HEK293 (cell line): ENCODE measurements around the gene ATP10A.

Experiments
- YY1 ChIP-seq: fragments of 450-650 bp; formaldehyde crosslinking; IDR thresholded peaks from 2 replicates; pipeline ENCODE4 v1.5.1; 2018; ENCODE audit warnings: missing biosample characterization, missing genetic modification characterization
- ZNF239 ChIP-seq: fragments of 450-650 bp; formaldehyde crosslinking; IDR thresholded peaks from 2 replicates; pipeline ENCODE4 v1.5.1; 2016; ENCODE audit warnings: missing biosample characterization, missing genetic modification characterization
- ZNF768 ChIP-seq: fragments of 450-650 bp; formaldehyde crosslinking; IDR thresholded peaks from 2 replicates; pipeline ENCODE4 v1.5.1; 2018; ENCODE audit warnings: missing biosample characterization, mild to moderate bottlenecking, missing genetic modification characterization
- ZNF830 ChIP-seq: fragments of 450-650 bp; IDR thresholded peaks from 2 replicates; pipeline ENCODE4 v1.5.0; 2018; ENCODE audit warnings: missing biosample characterization, missing genetic modification characterization, low read depth, mild to moderate bottlenecking, moderate library complexity
- TF ChIP-seq, protein P1 (sequence below): fragments of 450-650 bp; formaldehyde crosslinking; IDR thresholded peaks from 2 replicates; pipeline ENCODE4 v1.5.1; 2016; ENCODE audit warnings: missing biosample characterization, missing genetic modification characterization
- TF ChIP-seq, protein P2 (sequence below): fragments of 450-650 bp; formaldehyde crosslinking; IDR thresholded peaks from 2 replicates; pipeline ENCODE4 v1.5.1; 2017; ENCODE audit warnings: missing biosample characterization, missing genetic modification characterization
- TF ChIP-seq, protein P3 (sequence below): fragments of 450-650 bp; formaldehyde crosslinking; IDR thresholded peaks from 2 replicates; pipeline ENCODE4 v1.5.1; 2016; ENCODE audit warnings: missing biosample characterization, missing genetic modification characterization, borderline replicate concordance

DNA sequence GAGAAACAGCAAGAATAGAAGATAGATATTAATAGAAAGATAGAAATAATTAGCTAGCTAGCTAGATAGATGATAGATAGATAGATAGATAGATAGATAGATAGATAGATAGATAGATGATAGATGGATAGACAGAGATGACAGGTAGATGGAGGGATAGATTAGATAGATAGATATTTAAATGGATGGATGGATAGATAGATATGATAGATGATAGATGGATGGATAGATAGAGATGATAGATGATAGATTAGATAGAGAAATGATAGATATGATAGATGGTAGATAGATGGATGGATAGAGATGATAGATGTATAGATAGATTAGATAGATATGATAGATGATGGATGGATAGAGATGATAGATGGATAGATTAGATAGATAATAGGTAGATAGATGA is 8.3 kb upstream of the ATP10A start:
- TF ChIP-seq ZNF830 (tag by site-specific recombination) (no peak), ZNF768 (tag by site-specific recombination) (no peak), YY1 (tag by site-specific recombination) (no peak), ZNF239 (tag by site-specific recombination) (no peak)
- TF ChIP-seq, protein P1, sequence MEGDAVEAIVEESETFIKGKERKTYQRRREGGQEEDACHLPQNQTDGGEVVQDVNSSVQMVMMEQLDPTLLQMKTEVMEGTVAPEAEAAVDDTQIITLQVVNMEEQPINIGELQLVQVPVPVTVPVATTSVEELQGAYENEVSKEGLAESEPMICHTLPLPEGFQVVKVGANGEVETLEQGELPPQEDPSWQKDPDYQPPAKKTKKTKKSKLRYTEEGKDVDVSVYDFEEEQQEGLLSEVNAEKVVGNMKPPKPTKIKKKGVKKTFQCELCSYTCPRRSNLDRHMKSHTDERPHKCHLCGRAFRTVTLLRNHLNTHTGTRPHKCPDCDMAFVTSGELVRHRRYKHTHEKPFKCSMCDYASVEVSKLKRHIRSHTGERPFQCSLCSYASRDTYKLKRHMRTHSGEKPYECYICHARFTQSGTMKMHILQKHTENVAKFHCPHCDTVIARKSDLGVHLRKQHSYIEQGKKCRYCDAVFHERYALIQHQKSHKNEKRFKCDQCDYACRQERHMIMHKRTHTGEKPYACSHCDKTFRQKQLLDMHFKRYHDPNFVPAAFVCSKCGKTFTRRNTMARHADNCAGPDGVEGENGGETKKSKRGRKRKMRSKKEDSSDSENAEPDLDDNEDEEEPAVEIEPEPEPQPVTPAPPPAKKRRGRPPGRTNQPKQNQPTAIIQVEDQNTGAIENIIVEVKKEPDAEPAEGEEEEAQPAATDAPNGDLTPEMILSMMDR: no peak
- TF ChIP-seq, protein P2, sequence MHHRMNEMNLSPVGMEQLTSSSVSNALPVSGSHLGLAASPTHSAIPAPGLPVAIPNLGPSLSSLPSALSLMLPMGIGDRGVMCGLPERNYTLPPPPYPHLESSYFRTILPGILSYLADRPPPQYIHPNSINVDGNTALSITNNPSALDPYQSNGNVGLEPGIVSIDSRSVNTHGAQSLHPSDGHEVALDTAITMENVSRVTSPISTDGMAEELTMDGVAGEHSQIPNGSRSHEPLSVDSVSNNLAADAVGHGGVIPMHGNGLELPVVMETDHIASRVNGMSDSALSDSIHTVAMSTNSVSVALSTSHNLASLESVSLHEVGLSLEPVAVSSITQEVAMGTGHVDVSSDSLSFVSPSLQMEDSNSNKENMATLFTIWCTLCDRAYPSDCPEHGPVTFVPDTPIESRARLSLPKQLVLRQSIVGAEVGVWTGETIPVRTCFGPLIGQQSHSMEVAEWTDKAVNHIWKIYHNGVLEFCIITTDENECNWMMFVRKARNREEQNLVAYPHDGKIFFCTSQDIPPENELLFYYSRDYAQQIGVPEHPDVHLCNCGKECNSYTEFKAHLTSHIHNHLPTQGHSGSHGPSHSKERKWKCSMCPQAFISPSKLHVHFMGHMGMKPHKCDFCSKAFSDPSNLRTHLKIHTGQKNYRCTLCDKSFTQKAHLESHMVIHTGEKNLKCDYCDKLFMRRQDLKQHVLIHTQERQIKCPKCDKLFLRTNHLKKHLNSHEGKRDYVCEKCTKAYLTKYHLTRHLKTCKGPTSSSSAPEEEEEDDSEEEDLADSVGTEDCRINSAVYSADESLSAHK (tag by site-specific recombination): no peak
- TF ChIP-seq, protein P3, sequence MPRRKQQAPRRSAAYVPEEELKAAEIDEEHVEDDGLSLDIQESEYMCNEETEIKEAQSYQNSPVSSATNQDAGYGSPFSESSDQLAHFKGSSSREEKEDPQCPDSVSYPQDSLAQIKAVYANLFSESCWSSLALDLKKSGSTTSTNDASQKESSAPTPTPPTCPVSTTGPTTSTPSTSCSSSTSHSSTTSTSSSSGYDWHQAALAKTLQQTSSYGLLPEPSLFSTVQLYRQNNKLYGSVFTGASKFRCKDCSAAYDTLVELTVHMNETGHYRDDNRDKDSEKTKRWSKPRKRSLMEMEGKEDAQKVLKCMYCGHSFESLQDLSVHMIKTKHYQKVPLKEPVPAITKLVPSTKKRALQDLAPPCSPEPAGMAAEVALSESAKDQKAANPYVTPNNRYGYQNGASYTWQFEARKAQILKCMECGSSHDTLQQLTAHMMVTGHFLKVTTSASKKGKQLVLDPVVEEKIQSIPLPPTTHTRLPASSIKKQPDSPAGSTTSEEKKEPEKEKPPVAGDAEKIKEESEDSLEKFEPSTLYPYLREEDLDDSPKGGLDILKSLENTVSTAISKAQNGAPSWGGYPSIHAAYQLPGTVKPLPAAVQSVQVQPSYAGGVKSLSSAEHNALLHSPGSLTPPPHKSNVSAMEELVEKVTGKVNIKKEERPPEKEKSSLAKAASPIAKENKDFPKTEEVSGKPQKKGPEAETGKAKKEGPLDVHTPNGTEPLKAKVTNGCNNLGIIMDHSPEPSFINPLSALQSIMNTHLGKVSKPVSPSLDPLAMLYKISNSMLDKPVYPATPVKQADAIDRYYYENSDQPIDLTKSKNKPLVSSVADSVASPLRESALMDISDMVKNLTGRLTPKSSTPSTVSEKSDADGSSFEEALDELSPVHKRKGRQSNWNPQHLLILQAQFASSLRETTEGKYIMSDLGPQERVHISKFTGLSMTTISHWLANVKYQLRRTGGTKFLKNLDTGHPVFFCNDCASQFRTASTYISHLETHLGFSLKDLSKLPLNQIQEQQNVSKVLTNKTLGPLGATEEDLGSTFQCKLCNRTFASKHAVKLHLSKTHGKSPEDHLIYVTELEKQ (tag by site-specific recombination): no peak
